Nephron progenitor cell (in vitro differentiated cells): ENCODE measurements around the gene RBBP7.

Experiments used
- DNase-seq: peaks from one replicate; pipeline ENCODE4 v3.0.0; 2021
- H3K27ac Mint-ChIP-seq: 2 replicates; pipeline ENCODE4 v1.8.0; 2021; ENCODE audit warnings: mild to moderate bottlenecking, moderate library complexity, mixed read lengths
- H3K27me3 Mint-ChIP-seq: 2 replicates; pipeline ENCODE4 v1.8.0; 2021; ENCODE audit warnings: mild to moderate bottlenecking, low read depth, mixed read lengths; ENCODE audit not compliant: poor library complexity
- H3K36me3 Mint-ChIP-seq: 2 replicates; pipeline ENCODE4 v1.8.0; 2021; ENCODE audit warnings: low read depth, mixed read lengths
- H3K4me1 Mint-ChIP-seq: 2 replicates; pipeline ENCODE4 v1.8.0; 2021; ENCODE audit warnings: mixed read lengths
- H3K4me3 Mint-ChIP-seq: 2 replicates; pipeline ENCODE4 v1.8.0; 2021; ENCODE audit warnings: mild to moderate bottlenecking, moderate library complexity, mixed read lengths
- H3K9me3 Mint-ChIP-seq: 2 replicates; pipeline ENCODE4 v1.8.0; 2021; ENCODE audit warnings: mild to moderate bottlenecking, moderate library complexity, mixed read lengths
- CTCF ChIP-seq: fragments of 200-600 bp; sonication (generic); IDR thresholded peaks from 2 replicates; pipeline ENCODE4 v1.5.0; 2021; ENCODE audit warnings: antibody characterized with exemption

RBBP7 gene

GRCh38 chrX:16870862-16871815 is 977 bp upstream of the RBBP7 start:
- Mint-ChIP-seq H3K27ac (peak overlapping the region; percentile 100), H3K4me3 (peak overlapping the region; percentile 90), H3K36me3 (peaks cover 27% of the 10 kb centered on the region), H3K4me1 (peaks cover 58% of the 10 kb centered on the region), H3K9me3 (no peaks in the 10 kb centered on the region), H3K27me3 (no peaks in the 10 kb centered on the region)
- no peak for TF ChIP-seq CTCF
- peak; percentile 65 for DNase-seq

GRCh38 chrX:16869393-16870094 is 618 bp downstream of the RBBP7 start:
- H3K27me3 Mint-ChIP-seq = no peaks in the 10 kb centered on the region

GRCh38 chrX:16868920-16869319 is 1.2 kb downstream of the RBBP7 start:
- Mint-ChIP-seq H3K36me3 (peaks cover 36% of the 10 kb centered on the region), H3K27me3 (no peaks in the 10 kb centered on the region), H3K9me3 (no peaks in the 10 kb centered on the region), H3K4me1 (peaks cover 60% of the 10 kb centered on the region), H3K27ac (peak overlapping the region; percentile 97), H3K4me3 (peak overlapping the region; percentile 98)
- TF ChIP-seq CTCF = no peak
- DNase-seq = no peak

More at GRCh38 chrX:16869393-16870094, 618 bp downstream of the RBBP7 start:
- Mint-ChIP-seq H3K4me1 (peaks cover 60% of the 10 kb centered on the region), H3K4me3 (peak overlapping the region; percentile 99), H3K9me3 (no peaks in the 10 kb centered on the region), H3K36me3 (peaks cover 34% of the 10 kb centered on the region), H3K27ac (peak overlapping the region; percentile 100)
- no peak for TF ChIP-seq CTCF
- DNase-seq = peak; percentile 80

GRCh38 chrX:16867947-16868346 is 2.2 kb downstream of the RBBP7 start:
- Mint-ChIP-seq H3K9me3 (no peaks in the 10 kb centered on the region), H3K27ac (no peak overlapping the region), H3K27me3 (no peaks in the 10 kb centered on the region), H3K4me3 (peak overlapping the region; percentile 98), H3K4me1 (peaks cover 56% of the 10 kb centered on the region), H3K36me3 (peaks cover 46% of the 10 kb centered on the region)
- no peak for DNase-seq
- no peak for TF ChIP-seq CTCF

GRCh38 chrX:16862829-16863228 is 7.3 kb downstream of the RBBP7 start:
- DNase-seq = no peak
- TF ChIP-seq CTCF = no peak
- Mint-ChIP-seq H3K27ac (no peak overlapping the region), H3K27me3 (no peaks in the 10 kb centered on the region), H3K4me3 (no peak overlapping the region), H3K36me3 (peaks cover 79% of the 10 kb centered on the region), H3K9me3 (peaks cover 19% of the 10 kb centered on the region), H3K4me1 (peaks cover 19% of the 10 kb centered on the region)
